NCI-H2081 treated with DMSO at 0.1 percent for 48 hours (cell line): ENCODE data around the gene DUOX2.
"Not testable (repeated sequence)": the region's sequence is repeated elsewhere in the genome, so short reads cannot be mapped to it uniquely, and the experiment has no call there.

Source experiments
- DNase-seq: peaks from one replicate; lab custom pipeline; 2025; lab: John Stamatoyannopoulos, UW

DUOX2 gene

DNA sequence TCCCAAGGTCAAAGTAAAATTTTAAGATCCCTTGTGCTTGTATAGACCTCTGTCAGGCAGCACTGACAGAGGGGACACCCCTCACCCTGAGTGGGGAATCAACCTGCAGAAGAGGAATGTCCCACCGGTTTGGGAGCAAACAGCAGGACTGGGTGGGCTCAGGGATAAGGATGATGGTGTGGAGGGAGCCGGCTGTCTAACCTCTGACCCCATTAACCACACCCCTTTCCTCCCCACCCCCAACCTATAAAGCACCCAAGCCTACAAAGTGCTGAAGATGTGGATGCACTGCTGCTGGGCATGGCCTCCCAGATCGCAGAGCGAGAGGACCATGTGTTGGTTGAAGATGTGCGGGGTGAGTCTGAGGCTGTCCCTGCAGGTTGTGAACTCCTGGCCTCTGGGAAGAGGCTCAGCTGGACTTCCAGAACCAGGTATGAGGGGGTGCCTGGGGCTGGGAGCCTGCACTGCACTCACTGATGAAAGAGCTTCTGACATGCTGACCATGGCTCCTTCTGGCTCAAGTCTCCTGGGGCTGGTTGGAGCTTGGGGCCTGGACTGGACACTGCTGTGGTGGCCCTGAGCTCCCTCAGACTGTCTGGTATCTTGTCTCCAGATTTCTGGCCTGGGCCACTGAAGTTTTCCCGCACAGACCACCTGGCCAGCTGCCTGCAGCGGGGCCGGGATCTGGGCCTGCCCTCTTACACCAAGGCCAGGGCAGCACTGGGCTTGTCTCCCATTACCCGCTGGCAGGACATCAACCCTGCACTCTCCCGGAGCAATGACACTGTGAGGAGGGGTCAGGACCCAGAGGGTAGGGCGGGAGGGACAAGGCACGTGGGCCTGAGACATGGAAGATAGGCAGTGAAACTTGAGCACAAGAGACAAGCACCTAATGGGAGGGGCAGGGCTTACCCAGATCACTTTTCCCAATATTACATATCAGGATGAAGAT lies 25.1 kb upstream of the DUOX2 start:
- DNase-seq = no peak

GRCh38 chr15:45137703-45138102 lies 23.7 kb upstream of the DUOX2 start:
- no peak for DNase-seq

DNA sequence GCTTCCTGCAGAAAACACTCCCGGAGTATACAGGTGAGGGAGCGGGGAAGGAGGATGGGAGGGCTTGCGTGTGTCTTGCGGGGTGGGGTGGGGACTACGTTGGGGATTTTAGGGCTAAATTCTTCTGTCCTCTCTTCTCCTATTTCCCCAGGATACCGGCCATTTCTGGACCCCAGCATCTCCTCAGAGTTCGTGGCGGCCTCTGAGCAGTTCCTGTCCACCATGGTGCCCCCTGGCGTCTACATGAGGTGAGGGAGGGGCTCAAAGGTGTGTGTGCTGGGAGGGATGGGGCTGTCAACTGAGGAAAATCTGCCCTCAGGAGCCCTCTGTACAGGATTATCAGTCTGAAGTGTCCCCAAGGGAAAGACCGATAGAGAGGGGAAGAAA lies 22.4 kb upstream of the DUOX2 start:
- DNase-seq = no peak

GRCh38 chr15:45135705-45136377 lies 21.9 kb upstream of the DUOX2 start:
- DNase-seq = not testable (repeated sequence)

DNA sequence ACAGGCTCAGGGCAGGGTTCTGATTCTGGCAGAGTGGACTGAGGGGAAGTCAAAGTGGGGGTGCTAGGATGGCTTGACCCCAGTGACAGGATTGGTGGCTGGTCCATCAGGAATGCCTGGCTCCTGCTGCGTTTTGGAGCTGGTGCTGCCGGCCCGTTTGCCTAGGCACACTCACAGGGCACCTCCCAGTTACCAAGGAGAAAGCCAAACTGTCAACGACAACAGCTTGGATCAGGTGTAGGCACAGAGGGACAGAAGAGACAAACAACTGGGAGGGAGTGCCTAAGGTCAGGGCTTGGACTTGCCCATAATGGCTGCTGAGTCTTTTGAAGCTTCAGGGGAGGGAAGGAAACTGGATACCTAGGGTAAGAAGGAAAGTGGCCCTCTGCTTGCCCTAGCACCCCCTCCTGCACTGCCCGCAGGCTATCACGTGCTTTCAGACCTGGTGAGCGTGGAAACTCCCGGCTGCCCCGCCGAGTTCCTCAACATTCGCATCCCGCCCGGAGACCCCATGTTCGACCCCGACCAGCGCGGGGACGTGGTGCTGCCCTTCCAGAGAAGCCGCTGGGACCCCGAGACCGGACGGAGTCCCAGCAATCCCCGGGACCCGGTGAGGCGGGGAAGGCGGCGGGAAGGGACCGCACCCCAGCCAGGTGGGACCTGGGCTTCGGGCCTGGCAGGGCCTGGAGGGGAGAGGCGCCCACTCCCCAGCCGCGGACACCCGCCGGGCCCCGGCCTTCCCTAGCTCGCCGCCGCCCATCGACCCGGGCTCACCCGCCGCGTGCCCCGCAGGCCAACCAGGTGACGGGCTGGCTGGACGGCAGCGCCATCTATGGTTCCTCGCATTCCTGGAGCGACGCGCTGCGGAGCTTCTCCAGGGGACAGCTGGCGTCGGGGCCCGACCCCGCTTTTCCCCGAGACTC lies 21.0 kb upstream of the DUOX2 start:
- no peak for DNase-seq

GRCh38 chr15:45134046-45134445 lies 20.1 kb upstream of the DUOX2 start:
- no peak for DNase-seq

DNA sequence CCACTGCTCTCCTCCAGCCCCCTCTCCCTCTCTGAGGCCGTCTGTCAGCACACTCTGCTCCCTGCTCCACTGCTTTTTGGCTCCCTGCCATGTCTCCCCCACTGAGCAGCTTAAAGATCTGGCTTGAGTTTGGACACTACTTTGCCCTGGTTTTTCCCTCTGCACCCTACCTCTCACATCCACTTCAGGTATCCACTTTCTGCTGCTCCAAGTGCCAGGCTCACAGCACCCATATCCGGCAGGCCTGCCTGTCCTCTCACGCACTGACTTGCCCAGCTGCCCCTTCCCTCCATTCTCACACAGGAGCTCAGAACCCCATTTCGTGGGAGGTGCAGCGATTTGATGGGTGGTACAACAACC lies 19.6 kb upstream of the DUOX2 start:
- DNase-seq = no peak

- DNase-seq = no peak
Measured at GRCh38 chr15:45132844-45133560, 19.0 kb upstream of the DUOX2 start.

- DNase-seq = no peak
Measured at GRCh38 chr15:45131510-45131909, 17.5 kb upstream of the DUOX2 start.

DNA sequence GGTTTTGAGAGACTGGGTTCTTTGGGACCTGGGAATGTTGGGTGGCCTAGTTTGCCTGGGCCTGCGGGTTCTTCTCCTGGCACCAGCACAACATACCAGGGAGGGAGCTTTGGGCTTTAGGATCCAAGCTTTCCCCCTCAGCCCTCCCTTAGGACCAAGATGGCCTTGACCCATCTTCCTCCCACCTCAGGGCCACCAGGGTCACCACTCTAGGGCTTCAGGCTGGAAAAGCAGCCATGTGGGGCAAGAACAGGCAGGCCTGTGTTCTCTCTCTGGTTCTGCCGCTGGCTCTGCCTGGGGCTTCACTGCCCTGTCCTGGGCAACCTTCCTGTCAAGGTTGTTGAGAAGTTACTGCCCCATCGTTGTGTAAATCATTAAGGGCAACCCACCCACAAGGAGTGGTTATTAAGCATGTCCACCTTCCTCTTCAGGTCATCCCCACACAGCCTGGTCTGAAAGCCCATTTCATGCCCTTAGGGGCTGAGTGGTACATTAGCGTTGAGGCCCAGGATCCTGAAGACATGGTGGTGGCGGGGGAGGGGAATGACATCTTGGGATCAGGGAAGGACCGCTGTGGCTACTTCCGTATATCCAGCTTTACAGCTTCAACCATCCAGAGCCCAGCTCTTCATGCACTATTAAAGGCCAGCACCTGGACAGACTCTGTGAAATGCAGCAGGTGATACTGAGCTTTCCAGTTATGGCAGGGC lies 16.5 kb upstream of the DUOX2 start:
- no peak for DNase-seq

GRCh38 chr15:45129651-45130129 lies 15.7 kb upstream of the DUOX2 start, which contains the start of the genes DUOX1 and DUOXA1:
Gene DUOX1 (plus strand): TSS chr15:45129994. CDS start chr15:45131967, 1,973 bp downstream.
Gene DUOXA1 (minus strand): TSS chr15:45129879. CDS start chr15:45123014, 6,865 bp downstream.
- no peak for DNase-seq

GRCh38 chr15:45128971-45129639 lies 15.1 kb upstream of the DUOX2 start:
- no peak for DNase-seq

GRCh38 chr15:45126535-45127158 lies 12.7 kb upstream of the DUOX2 start:
- no peak for DNase-seq

- no peak for DNase-seq
Measured at GRCh38 chr15:45123397-45123796, 9.4 kb upstream of the DUOX2 start.

- no peak for DNase-seq
Measured at GRCh38 chr15:45122719-45123118, 8.7 kb upstream of the DUOX2 start.

DNA sequence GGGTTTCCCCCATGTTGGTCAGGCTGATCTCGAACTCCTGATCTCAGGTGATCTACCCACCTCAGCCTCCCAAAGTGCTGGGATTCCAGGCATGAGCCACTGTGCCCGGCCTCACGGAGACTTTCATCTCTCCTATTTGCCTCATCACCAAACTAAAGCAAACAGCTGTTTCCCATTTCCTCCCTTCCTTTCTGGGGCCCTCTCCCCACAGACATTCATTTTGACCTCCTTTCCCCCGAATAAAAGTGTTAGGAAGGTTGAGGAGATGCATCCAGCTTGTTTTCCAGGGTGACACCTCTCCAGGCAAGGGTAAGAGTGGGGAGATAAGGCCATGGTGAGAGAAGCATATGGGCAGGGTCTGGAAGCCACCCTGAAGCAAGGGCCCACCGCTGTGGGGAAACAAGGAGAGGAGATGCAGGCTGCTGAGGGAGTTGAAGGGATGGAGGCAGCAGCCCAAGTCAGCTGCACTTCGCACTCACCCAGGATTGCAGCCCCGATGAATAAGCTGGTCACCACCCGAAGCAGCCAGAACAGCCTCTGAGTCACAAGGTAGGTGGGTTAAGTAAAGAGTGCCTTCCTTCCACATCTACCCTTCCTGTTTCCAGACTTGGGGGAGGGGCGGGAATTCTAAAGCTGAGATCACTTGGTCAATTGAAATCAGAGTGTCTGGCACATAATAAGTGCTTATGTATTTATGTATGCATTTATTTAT lies 7.9 kb upstream of the DUOX2 start:
- no peak for DNase-seq

DNA sequence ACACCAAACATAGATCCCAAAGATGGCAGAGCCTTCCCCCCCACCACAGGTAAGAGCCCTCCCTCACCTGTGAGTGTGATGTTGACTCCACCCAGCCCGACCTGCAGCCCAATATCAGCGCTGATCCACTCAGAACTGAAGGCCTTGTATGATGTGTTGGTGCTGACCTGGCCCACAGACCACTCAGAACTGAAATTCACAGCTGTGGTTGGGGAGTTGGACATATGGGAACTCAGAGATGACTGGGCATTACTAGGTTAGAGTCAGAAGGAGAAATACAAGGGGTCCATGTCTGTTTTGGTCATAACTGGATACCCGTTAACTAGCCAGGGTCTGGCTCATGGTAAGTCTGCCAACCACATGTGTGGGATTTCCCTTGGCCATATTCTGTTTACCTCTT lies 7.0 kb upstream of the DUOX2 start:
- DNase-seq = no peak

DNA sequence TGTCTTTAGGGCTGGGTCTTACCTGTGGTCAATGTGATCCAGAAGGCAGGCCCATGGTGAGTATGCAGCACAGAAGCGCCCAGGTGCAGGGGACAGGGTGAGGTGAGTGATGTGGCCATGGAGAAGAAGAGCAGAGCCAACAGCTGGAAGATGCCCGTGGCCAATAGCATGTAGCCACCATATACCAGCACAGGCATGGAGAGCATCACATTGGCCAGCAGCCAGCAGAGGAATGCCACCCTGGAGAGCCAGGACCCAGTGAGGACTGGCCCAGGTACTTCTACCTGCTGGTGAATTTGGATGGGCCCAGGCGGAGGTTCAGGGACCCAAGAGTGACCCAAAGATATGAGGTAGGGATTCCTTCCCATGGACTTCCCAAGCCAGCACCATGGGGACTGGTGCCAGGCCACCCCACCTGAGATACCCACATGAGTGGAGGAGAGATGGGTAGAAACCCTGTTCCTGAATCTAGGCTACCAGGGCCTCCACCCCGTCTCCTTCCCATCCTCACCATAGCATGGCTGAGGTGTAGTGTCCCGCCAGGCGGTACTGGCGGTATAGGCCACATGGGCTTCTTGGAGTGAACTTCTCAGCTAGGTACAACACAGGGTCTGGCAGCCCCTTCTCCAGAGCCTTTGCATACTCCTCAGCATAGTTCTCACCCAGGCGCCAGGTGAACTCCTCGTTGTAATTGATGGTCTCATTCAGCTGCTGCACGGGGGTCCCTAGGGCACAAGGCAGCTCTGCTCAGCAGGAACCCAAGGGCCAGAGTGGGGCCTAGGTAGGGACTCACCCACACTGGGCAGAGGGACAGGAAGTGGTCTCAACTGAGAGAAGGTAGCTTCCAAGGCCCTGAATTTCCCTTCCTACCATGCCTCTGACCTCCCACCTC lies 6.4 kb upstream of the DUOX2 start:
- no peak for DNase-seq
